Endodermal cell (in vitro differentiated cells): ENCODE measurements around the gene DHRS4L2. TPM values are rescaled to one million over a fixed set of nuclear protein-coding genes. Genes with fewer than 3 reads are reported as not detected.

Experiments used
- DNase-seq: peaks from one replicate; pipeline ENCODE4 v3.0.0-alpha.2; 2017
- H3K27ac ChIP-seq: 2 replicates; pipeline ENCODE4 v1.5.1; 2013; ENCODE audit warnings: mild to moderate bottlenecking, low read depth, low read length, moderate library complexity
- H3K27me3 ChIP-seq: 2 replicates; pipeline ENCODE4 v1.6.1; 2013; ENCODE audit warnings: mild to moderate bottlenecking, low read length, moderate library complexity; ENCODE audit not compliant: insufficient read depth, control insufficient read depth, poor library complexity, severe bottlenecking
- H3K36me3 ChIP-seq: 2 replicates; pipeline ENCODE4 v1.7.0; 2013; ENCODE audit warnings: mild to moderate bottlenecking, low read length, moderate library complexity; ENCODE audit not compliant: control insufficient read depth, insufficient read depth
- H3K4me1 ChIP-seq: one replicate; pipeline ENCODE4 v1.7.0; 2013; ENCODE audit warnings: low read length; ENCODE audit not compliant: control insufficient read depth, insufficient read depth
- H3K4me3 ChIP-seq: 2 replicates; pipeline ENCODE4 v1.5.1; 2013; ENCODE audit warnings: mild to moderate bottlenecking, low read length, moderate library complexity
- H3K9ac ChIP-seq: 2 replicates; pipeline ENCODE4 v1.6.1; 2013; ENCODE audit warnings: mild to moderate bottlenecking, low read length, moderate library complexity; ENCODE audit not compliant: poor library complexity, severe bottlenecking; ENCODE audit errors: extremely low read depth
- H3K9me3 ChIP-seq: 2 replicates; pipeline ENCODE4 v1.6.1; 2013; ENCODE audit warnings: mild to moderate bottlenecking, low read length, moderate library complexity; ENCODE audit not compliant: control insufficient read depth
- H3K27ac Mint-ChIP-seq: 2 replicates; pipeline ENCODE4 v1.8.0; 2020; ENCODE audit warnings: mixed read lengths
- H3K27me3 Mint-ChIP-seq: 2 replicates; pipeline ENCODE4 v1.8.0; 2021; ENCODE audit warnings: mild to moderate bottlenecking, mixed read lengths; ENCODE audit not compliant: insufficient read depth
- H3K36me3 Mint-ChIP-seq: 2 replicates; pipeline ENCODE4 v1.8.0; 2020; ENCODE audit warnings: low read depth, mixed read lengths
- H3K4me1 Mint-ChIP-seq: 2 replicates; pipeline ENCODE4 v1.8.0; 2020; ENCODE audit warnings: mixed read lengths
- H3K4me3 Mint-ChIP-seq: 2 replicates; pipeline ENCODE4 v1.8.0; 2020; ENCODE audit warnings: mild to moderate bottlenecking, moderate library complexity, mixed read lengths
- H3K9me3 Mint-ChIP-seq: 2 replicates; pipeline ENCODE4 v1.8.0; 2020; ENCODE audit warnings: mild to moderate bottlenecking, mixed read lengths
- CTCF ChIP-seq: fragments of 200-600 bp; sonication (generic); conservative IDR thresholded peaks from 2 replicates; pipeline ENCODE4 v1.5.0; 2021; ENCODE audit warnings: antibody characterized with exemption, mild to moderate bottlenecking
- WGBS, 2 experiments: methylation state at CpG; one replicate each; pipeline versions ENCODE4 v1.1.5 to v1.1.7; 2013; ENCODE audit warnings: missing lambda C conversion rate in 2 of 2, mixed read lengths in 1 of 2; ENCODE audit not compliant: insufficient coverage in 1 of 2, insufficient read length in 1 of 2; 5-methylcytosine and 5-hydroxymethylcytosine counted together
- total RNA-seq, 2 donors: library from RNA; stranded (reverse); fragmentation: NEBNext Ultra II Directional in 1 of 2; extraction: Animal tissue kit (Norgen Biotek cat#: 25700) in 1 of 2; gene quantifications; 2 replicates in 1 of 2; 3 replicates in 1 of 2; pipeline ENCODE4 v1.2.1, GENCODE V29; 2021

DHRS4L2 gene
- total RNA-seq, 2 donors from 2014 or later = 16.7 to 17.3 TPM

GRCh38 chr14:24051176-24051788, 62.6 kb downstream of the DHRS4L2 start:
- Mint-ChIP-seq H3K9me3 (no peaks in the 10 kb centered on the region), H3K4me1 (peaks cover 12% of the 10 kb centered on the region), H3K27ac (peak overlapping the region; percentile 16), H3K36me3 (no peaks in the 10 kb centered on the region), H3K4me3 (peak overlapping the region; percentile 50), H3K27me3 (peaks cover 6% of the 10 kb centered on the region)
- TF ChIP-seq CTCF = no peak
- no peaks in the 10 kb centered on the region for H3K9me3 ChIP-seq
- no peaks in the 10 kb centered on the region for H3K36me3 ChIP-seq
- peak overlapping the region; percentile 77 for H3K4me3 ChIP-seq
- no peaks in the 10 kb centered on the region for H3K4me1 ChIP-seq
- no peaks in the 10 kb centered on the region for H3K27me3 ChIP-seq
- H3K9ac ChIP-seq = peak overlapping the region; percentile 49
- H3K27ac ChIP-seq = peak overlapping the region; percentile 53
- 18% methylated on average over 20 of the region's 20 CpGs; no CpG with 5 or more reads in 1 of the 2 experiments for WGBS, 2 experiments
- DNase-seq = peak; percentile 78

DNA sequence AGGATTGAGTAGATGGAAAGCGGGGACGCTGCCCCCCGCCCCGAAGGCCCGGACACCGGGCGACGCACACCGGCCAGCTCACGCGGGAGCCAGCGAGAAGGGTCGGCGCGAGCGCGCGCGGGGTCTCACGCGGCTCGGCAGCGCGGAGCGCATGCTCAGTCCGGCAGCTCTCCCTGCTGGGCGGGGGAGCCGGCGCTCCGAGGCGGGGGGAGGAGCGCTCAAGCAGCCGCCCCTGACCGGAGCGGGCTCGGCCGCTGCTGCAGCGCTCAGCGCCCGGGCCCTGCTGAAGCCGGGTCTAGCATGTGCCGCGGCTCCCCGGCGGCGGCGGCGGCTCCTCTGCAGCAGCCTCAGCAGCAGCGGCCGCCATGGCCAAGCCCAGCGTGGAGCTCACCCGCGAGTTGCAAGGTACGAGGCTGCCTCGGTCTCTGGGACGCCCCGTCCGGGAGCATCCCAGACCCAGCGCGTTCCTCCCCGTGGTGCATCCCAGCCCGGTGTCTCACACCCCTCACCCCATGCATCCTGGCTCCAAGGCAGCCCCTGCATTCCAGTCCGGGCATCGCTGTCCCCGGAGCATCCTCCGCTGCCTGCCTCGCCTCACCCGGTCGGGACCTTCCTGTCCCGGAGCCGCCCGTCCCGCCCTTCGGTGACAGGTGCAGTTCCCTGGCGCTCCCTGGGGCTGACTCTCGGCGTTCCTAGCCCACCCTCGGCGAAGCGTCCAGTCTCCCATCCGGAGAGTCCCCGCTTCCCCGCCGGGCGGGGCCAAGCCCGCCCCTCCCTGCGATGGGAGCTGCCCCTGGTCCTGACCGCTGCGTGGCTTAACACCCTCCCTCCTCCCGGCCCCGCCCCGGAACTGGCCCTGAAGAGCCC, 63.3 kb downstream of the DHRS4L2 start, which contains the start of gene CARMIL3:
CARMIL3 (plus strand) TSS at position 221 of the 867 bp plus-strand sequence; CDS start at position 366, 145 bp downstream.
- Mint-ChIP-seq H3K36me3 (no peaks in the 10 kb centered on the region), H3K4me1 (peaks cover 12% of the 10 kb centered on the region), H3K9me3 (no peaks in the 10 kb centered on the region), H3K27ac (peak within 1 kb of the TSS; percentile 16), H3K27me3 (peaks cover 6% of the 10 kb centered on the region), H3K4me3 (peak within 1 kb of the TSS; percentile 50)
- Histone ChIP-seq H3K27ac (peak within 1 kb of the TSS; percentile 53), H3K9me3 (no peaks in the 10 kb centered on the region), H3K36me3 (no peaks in the 10 kb centered on the region), H3K27me3 (no peaks in the 10 kb centered on the region), H3K4me1 (no peaks in the 10 kb centered on the region), H3K9ac (peak within 1 kb of the TSS; percentile 49), H3K4me3 (peak within 1 kb of the TSS; percentile 77)
- DNase-seq = peak; percentile 91
- WGBS, 2 experiments = 0% methylated on average over 9 to 92 of the region's 92 CpGs
- TF ChIP-seq CTCF = no peak

DNA sequence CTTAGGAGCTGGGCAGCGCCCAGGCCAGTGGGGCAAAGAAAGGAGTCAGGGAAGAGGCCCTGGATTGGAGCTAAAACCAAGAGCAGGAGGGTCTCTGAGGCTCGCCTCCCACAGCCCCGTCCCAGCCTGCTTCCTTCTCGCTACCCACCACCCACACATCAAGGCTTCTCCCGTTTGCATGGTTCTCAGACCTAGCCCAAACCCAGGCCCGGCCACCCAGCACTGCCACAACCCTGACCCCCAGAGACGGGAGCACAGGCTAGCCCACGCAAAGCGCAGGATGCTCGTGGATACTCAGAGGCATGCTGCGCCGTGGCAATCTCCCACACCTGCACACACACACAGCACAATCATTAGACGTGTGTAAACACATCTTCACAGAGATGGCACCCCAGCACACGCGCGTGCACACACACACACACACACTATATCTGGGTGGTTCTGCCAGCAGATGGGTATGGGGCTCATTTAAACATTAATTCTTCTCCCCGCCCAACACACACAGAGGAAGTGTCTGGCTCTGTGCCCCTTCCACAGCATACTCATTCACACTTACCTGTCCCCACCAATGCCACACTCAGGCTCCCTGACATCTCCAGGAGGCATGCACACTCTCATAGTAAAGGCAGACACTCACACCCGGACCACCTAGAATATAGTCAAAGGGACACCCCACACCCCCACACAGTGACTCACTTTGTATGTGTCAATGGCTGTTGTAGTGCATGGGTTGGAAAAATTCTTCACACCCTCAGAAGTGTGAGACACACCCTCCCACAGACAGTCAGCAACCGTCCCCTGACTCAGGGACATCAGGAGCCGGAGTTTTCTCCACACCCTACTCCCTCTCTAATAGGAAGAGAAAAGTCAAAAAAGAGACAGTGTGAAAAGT, 64.2 kb downstream of the DHRS4L2 start:
- H3K27ac ChIP-seq = no peak overlapping the region
- DNase-seq = peak; percentile 21
- TF ChIP-seq CTCF = no peak
- H3K9ac ChIP-seq = no peak overlapping the region
- Mint-ChIP-seq H3K36me3 (no peaks in the 10 kb centered on the region), H3K9me3 (no peaks in the 10 kb centered on the region), H3K27ac (no peak overlapping the region), H3K4me1 (peaks cover 12% of the 10 kb centered on the region), H3K4me3 (peak overlapping the region; percentile 50), H3K27me3 (peaks cover 5% of the 10 kb centered on the region)
- H3K36me3 ChIP-seq = no peaks in the 10 kb centered on the region
- WGBS, 2 experiments = 79 to 82% methylated on average over 6 to 19 of the region's 20 CpGs
- no peaks in the 10 kb centered on the region for H3K4me1 ChIP-seq
- no peak overlapping the region for H3K4me3 ChIP-seq
- H3K9me3 ChIP-seq = no peaks in the 10 kb centered on the region
- no peaks in the 10 kb centered on the region for H3K27me3 ChIP-seq
